K562 (cell line): ENCODE results near the gene SLC22A3. TPM values are rescaled to one million over a fixed set of nuclear protein-coding genes. Genes with fewer than 3 reads are reported as not detected.

ENCODE experiments used
- ATAC-seq: fragments of 200-7000 bp; cut with Tn5 transposase; 3 replicates; pipeline ENCODE4 v1.9.1; 2020; ENCODE audit warnings: moderate library complexity
- BruUV-seq: library from RNA; stranded (reverse); fragments of 400-500 nt; replicated peaks from 2 replicates; lab custom pipeline; 2021; lab: Mats Ljungman, UMichigan
- CTCF ChIA-PET: fragments of 300-600 bp; formaldehyde crosslinking; extraction: SDS; loops from one replicate; lab custom pipeline; 2021; ENCODE audit warnings: low intra/inter-chr PET ratio; lab: Yijun Ruan, JAX
- POLR2A ChIA-PET: fragments of 300-600, 350-650 bp; sonication (Branson Sonifier 250); formaldehyde crosslinking; extraction: SDS; loops from one replicate; lab custom pipeline; 2021; ENCODE audit warnings: antibody characterized with exemption, inconsistent platforms; lab: Yijun Ruan, JAX
- DNase-seq, 4 experiments: peaks; one replicate each; pipeline versions ENCODE4 v3.0.0 to v3.0.0-alpha.2; 2011 to 2018; ENCODE audit warnings: low spot score in 3 of 4, mixed read lengths in 3 of 4; ENCODE audit errors: extremely low read depth in 1 of 4
- FAIRE-seq: peaks from 2 replicates; lab custom pipeline; 2011; peaks lifted over from hg19 to GRCh38; lab: Jason Lieb, UNC
- H2AFZ ChIP-seq: 2 replicates; pipeline ENCODE4 v1.6.0; 2011; ENCODE audit warnings: low read depth, low read length, control low read depth, inconsistent platforms
- H3K27ac ChIP-seq: fragments of 200-600 bp; 3 replicates; pipeline ENCODE4 v1.8.0; 2011; ENCODE audit warnings: low read depth, mild to moderate bottlenecking, control low read depth, inconsistent platforms, low read length, moderate library complexity, mixed read lengths; ENCODE audit errors: extremely low read depth
- H3K27me3 ChIP-seq, 2 experiments: fragments of 300-600 bp in 1 of 2; 2 replicates in 1 of 2; 3 replicates in 1 of 2; pipeline versions ENCODE4 v1.6.0 to v1.8.0; 2011; ENCODE audit warnings: inconsistent platforms in 2 of 2, low read length in 2 of 2, mild to moderate bottlenecking in 1 of 2, mixed read lengths in 1 of 2, moderate library complexity in 1 of 2; ENCODE audit not compliant: control insufficient read depth in 2 of 2, insufficient read depth in 2 of 2
- H3K36me3 ChIP-seq: fragments of 300-600 bp; 3 replicates; pipeline ENCODE4 v1.8.0; 2011; ENCODE audit warnings: mild to moderate bottlenecking, low read length, inconsistent platforms; ENCODE audit not compliant: control insufficient read depth, insufficient read depth
- H3K4me1 ChIP-seq, 2 experiments: fragments of 200-600 bp in 1 of 2; replicated peaks in 1 of 2; 2 replicates in 1 of 2; 3 replicates in 1 of 2; pipeline versions ENCODE4 v1.5.1 to v1.8.0; 2011; ENCODE audit warnings: inconsistent platforms in 2 of 2, low read length in 2 of 2, mild to moderate bottlenecking in 1 of 2, mixed read lengths in 1 of 2, moderate library complexity in 1 of 2; ENCODE audit not compliant: control insufficient read depth in 2 of 2, insufficient read depth in 2 of 2
- H3K4me2 ChIP-seq: 2 replicates; pipeline ENCODE4 v1.6.1; 2011; ENCODE audit warnings: low read length, control low read depth, inconsistent platforms, mixed read lengths; ENCODE audit not compliant: insufficient read depth
- H3K4me3 ChIP-seq: fragments of 200-600 bp; sonication (generic), shearing (Covaris generic); 2 replicates; pipeline ENCODE4 v1.5.1; 2016; ENCODE audit warnings: control low read depth, inconsistent platforms
- H3K79me2 ChIP-seq: fragments of 200-600 bp; 3 replicates; pipeline ENCODE4 v1.8.0; 2011; ENCODE audit warnings: low read length, inconsistent platforms; ENCODE audit not compliant: control insufficient read depth, insufficient read depth
- H3K9ac ChIP-seq, 2 experiments: 2 replicates each; pipeline versions ENCODE4 v1.6.0 to v1.6.1; 2011; ENCODE audit warnings: low read depth in 2 of 2, low read length in 2 of 2, control low read depth in 1 of 2, inconsistent platforms in 1 of 2, mild to moderate bottlenecking in 1 of 2, mixed read lengths in 1 of 2; ENCODE audit not compliant: insufficient read depth in 1 of 2
- H3K9me1 ChIP-seq: one replicate; pipeline ENCODE4 v1.6.0; 2011; ENCODE audit warnings: inconsistent platforms, mild to moderate bottlenecking, low read length, moderate library complexity; ENCODE audit not compliant: control insufficient read depth, insufficient read depth
- H3K9me3 ChIP-seq: replicated peaks from 2 replicates; pipeline ENCODE4 v1.5.1; 2011; ENCODE audit warnings: low read depth, low read length, inconsistent platforms; ENCODE audit not compliant: control insufficient read depth, insufficient read depth
- H4K20me1 ChIP-seq: replicated peaks from 2 replicates; pipeline ENCODE4 v1.6.1; 2011; ENCODE audit warnings: low read length, inconsistent platforms, mixed read lengths; ENCODE audit not compliant: control insufficient read depth, insufficient read depth
- CSDE1 ChIP-seq, 2 experiments: fragments of 450-650 bp; IDR thresholded peaks; 2 replicates each; pipeline ENCODE4 v1.6.1; 2016; ENCODE audit warnings: mild to moderate bottlenecking in 1 of 2
- DDX20 ChIP-seq: fragments of 450-650 bp; IDR thresholded peaks from 2 replicates; pipeline ENCODE4 v1.6.1; 2016; ENCODE audit warnings: missing genetic modification characterization, low read depth, mild to moderate bottlenecking, missing compliant biosample characterization, moderate library complexity
- FOXJ2 ChIP-seq: fragments of 200-800 bp; sonication (Bioruptor generic); IDR thresholded peaks from 2 replicates; pipeline ENCODE4 v1.6.1; 2016; ENCODE audit warnings: missing genetic modification characterization, missing compliant biosample characterization
- HDAC1 ChIP-seq, 2 experiments: fragments of 450-650 bp; IDR thresholded peaks; 2 replicates each; pipeline ENCODE4 v1.6.1; 2016 to 2017; ENCODE audit warnings: inconsistent platforms in 1 of 2, mild to moderate bottlenecking in 1 of 2, moderate library complexity in 1 of 2
- NCOA2 ChIP-seq, 2 experiments: fragments of 450-650 bp; IDR thresholded peaks; 2 replicates each; pipeline ENCODE4 v1.6.1; 2018; ENCODE audit warnings: mild to moderate bottlenecking in 2 of 2, moderate library complexity in 1 of 2; ENCODE audit not compliant: partially characterized antibody in 2 of 2
- RBBP5 ChIP-seq: fragments of 200-600 bp; sonication (generic); IDR thresholded peaks from 2 replicates; pipeline ENCODE4 v1.6.1; 2012; ENCODE audit warnings: borderline replicate concordance, mild to moderate bottlenecking, low read length, control low read depth, inconsistent platforms; ENCODE audit not compliant: insufficient read depth, poor library complexity, severe bottlenecking
- SMAD2 ChIP-seq: fragments of 150-350 bp; IDR thresholded peaks from 2 replicates; pipeline ENCODE4 v1.6.1; 2014; ENCODE audit warnings: low read depth, mild to moderate bottlenecking, low read length
- SRF ChIP-seq, 2 experiments: fragments of 250-450, 450-650 bp in 1 of 2; sonication (Bioruptor Pico) in 1 of 2; sonication (generic) in 1 of 2; formaldehyde crosslinking; IDR thresholded peaks; 2 replicates each; pipeline versions ENCODE4 v1.5.0 to v1.5.1; 2020 to 2022; ENCODE audit warnings: mild to moderate bottlenecking in 1 of 2, missing genetic modification reagents in 1 of 2
- TGIF2 ChIP-seq: sonication (generic); formaldehyde crosslinking; IDR thresholded peaks from 2 replicates; pipeline ENCODE4 v1.8.1; 2022; ENCODE audit warnings: mild to moderate bottlenecking, missing genetic modification reagents, moderate library complexity
- ZBTB49 ChIP-seq: sonication (generic); formaldehyde crosslinking; IDR thresholded peaks from 2 replicates; pipeline ENCODE4 v1.8.0; 2022; ENCODE audit warnings: missing genetic modification reagents, mild to moderate bottlenecking, borderline replicate concordance
- ZC3H11A ChIP-seq: IDR thresholded peaks from 2 replicates; pipeline ENCODE4 v1.6.1; 2012; ENCODE audit warnings: low read depth, low read length, improper control_type of control experiment
- ZNF561 ChIP-seq: fragments of 450-650 bp; formaldehyde crosslinking; conservative IDR thresholded peaks from 2 replicates; pipeline ENCODE4 v1.4.0; 2020; ENCODE audit warnings: mild to moderate bottlenecking, moderate library complexity
- WGBS: fragments of 100-300 bp; shearing (Covaris generic); methylation state at CpG from one replicate; pipeline ENCODE4 v1.1.6; 2016; ENCODE audit warnings: low coverage, mixed read lengths; ENCODE audit not compliant: insufficient coverage; ENCODE audit errors: missing lambda C conversion rate; 5-methylcytosine and 5-hydroxymethylcytosine counted together
- in situ Hi-C: fragments of 300-500 bp; cut with MboI; formaldehyde crosslinking; loops from 4 replicates; pipeline ENCODE4 v1.15.0; 2018; ENCODE audit warnings: inconsistent platforms, mixed read lengths
- intact Hi-C: fragments of 100-400 bp; cut with micrococcal nuclease; formaldehyde crosslinking; loops from 2 replicates; pipeline ENCODE4 v1.14.2; 2022
- polyA plus RNA-seq, 8 experiments: library from polyadenylated mRNA; depleted of rRNA in 4 of 8; stranded (reverse) in 5 of 8; unstranded in 3 of 8; fragments of >200 nt; fragmentation: Nextera tagmentation in 2 of 8; fragmentation: Illumina TruSeq in 1 of 8; extraction: Ambion mirVana in 2 of 8; extraction: Trizol in 1 of 8; gene quantifications; 2 replicates each; pipeline versions ENCODE4 v1.2.1 to v1.2.3, GENCODE V29; 2011 to 2014; ENCODE audit warnings: inconsistent platforms in 1 of 8, missing spikeins in 1 of 8
- total RNA-seq, 7 experiments: library from RNA; depleted of rRNA in 6 of 7; stranded (reverse); fragments of >200 nt in 6 of 7; fragmentation: Illumina TruSeq in 2 of 7; extraction: Trizol in 2 of 7; gene quantifications; 2 replicates each; pipeline versions ENCODE4 v1.2.1 to v1.2.3, GENCODE V29; 2011 to 2021; ENCODE audit warnings: low replicate concordance in 1 of 7

The SLC22A3 gene
- total and polyA plus RNA-seq, 9 of the 15 experiments (the other 6 are each of a cell fraction or from before 2014, with no cell fraction given): not detected

GRCh38 chr6:160454303-160454702 is 106.1 kb downstream of the SLC22A3 start:
- in situ Hi-C loops (loop anchor here (10.0 kb wide), 1 partner anchor 590 kb away; no protein-coding TSS in a partner anchor), intact Hi-C loops (loop anchor here (10.0 kb wide), 1 partner anchor 190 kb away; no protein-coding TSS in a partner anchor)
- POLR2A ChIA-PET: no interaction called here
- Histone ChIP-seq H3K9me3 (no peaks in the 10 kb centered on the region), H3K79me2 (no peaks in the 10 kb centered on the region), H3K4me2 (no peak overlapping the region), H3K36me3 (no peaks in the 10 kb centered on the region), H2AFZ (no peak overlapping the region), H3K27me3 (peaks cover 10 to 18% of the 10 kb centered on the region in 2 experiments), H3K9ac (no peak overlapping the region), H3K27ac (no peak overlapping the region), H3K4me3 (no peak overlapping the region), H3K4me1 (no peaks in the 10 kb centered on the region), H4K20me1 (no peaks in the 10 kb centered on the region; the same call in 1 of the 2 replicates), H3K9me1 (no peaks in the 10 kb centered on the region)
- BruUV-seq: no TSS peak
- FAIRE-seq (no peak), DNase-seq (no peak), ATAC-seq (no peak)
- CTCF ChIA-PET: interaction anchor here (0.6 to 2.4 kb wide), 2 partner anchors 316 to 932 kb away, joined by 3 to 18 read pairs; no protein-coding TSS in a partner anchor
- under 1% methylated on average over 6 of the region's 6 CpGs for WGBS
- TF ChIP-seq ZNF561 (CRISPR knock-in tag) (no peak), CSDE1 (IDR thresholded peaks at IDR 0.05) (no peak), RBBP5 (no peak), SMAD2 (no peak), TGIF2 (CRISPR knock-in tag) (no peak), DDX20 (no peak), ZC3H11A (no peak), FOXJ2 (no peak), NCOA2 (IDR thresholded peaks at IDR 0.05; ENCODE audit: partially characterized antibody in 2 of 2) (no peak), HDAC1 (IDR thresholded peaks at IDR 0.05) (no peak), SRF (CRISPR knock-in tag; IDR thresholded peaks at IDR 0.05) (no peak), ZBTB49 (CRISPR knock-in tag) (no peak)
